B cell (primary cell): ENCODE data around the gene RCBTB2. TPM values are rescaled to one million over a fixed set of nuclear protein-coding genes. Genes with fewer than 3 reads are reported as not detected.

Experiments
- ATAC-seq: fragments of 200-7000 bp; cut with Tn5 transposase; one replicate; pipeline ENCODE4 v1.10.0; 2021; ENCODE audit warnings: low read depth, mild to moderate bottlenecking, moderate number of reproducible peaks, moderate library complexity
- CTCF ChIA-PET: fragments of 350-600 bp; sonication (Branson Sonifier 250); formaldehyde crosslinking; loops from one replicate; lab custom pipeline; 2021; ENCODE audit warnings: antibody characterized with exemption, inconsistent platforms; lab: Charles Lee
- POLR2A ChIA-PET: fragments of 350-600 bp; sonication (Branson Sonifier 250); formaldehyde crosslinking; loops from one replicate; lab custom pipeline; 2021; ENCODE audit warnings: antibody characterized with exemption; lab: Charles Lee
- DNase-seq: peaks from one replicate; pipeline ENCODE4 v3.0.0; 2013
- H2AFZ ChIP-seq: 2 replicates; pipeline ENCODE4 v1.6.1; 2012; ENCODE audit warnings: mild to moderate bottlenecking, low read depth, low read length; ENCODE audit not compliant: insufficient read depth, poor library complexity, severe bottlenecking
- H3K27ac ChIP-seq, 2 donors: 1 replicate in 1 of 2; 2 replicates in 1 of 2; pipeline ENCODE4 v1.5.1; 2012 to 2013; ENCODE audit warnings: low read length in 2 of 2, mild to moderate bottlenecking in 2 of 2, moderate library complexity in 1 of 2
- H3K27me3 ChIP-seq, 4 experiments: fragments of 200-600 bp in 1 of 4; sonication (generic) in 1 of 4; replicated peaks in 1 of 4; 1 replicate in 2 of 4; 2 replicates in 2 of 4; pipeline versions ENCODE4 v1.6.1 to v1.7.0; 2013 to 2016; ENCODE audit warnings: low read length in 3 of 4, mild to moderate bottlenecking in 2 of 4, mixed read lengths in 1 of 4, moderate library complexity in 1 of 4; ENCODE audit not compliant: insufficient read depth in 4 of 4, control insufficient read depth in 3 of 4; ENCODE audit errors: control extremely low read depth in 1 of 4
- H3K36me3 ChIP-seq, 2 experiments: replicated peaks in 1 of 2; 1 replicate in 1 of 2; 2 replicates in 1 of 2; pipeline versions ENCODE4 v1.6.1 to v1.7.1; 2013; ENCODE audit warnings: low read length in 1 of 2; ENCODE audit not compliant: insufficient read depth in 2 of 2, control insufficient read depth in 1 of 2; ENCODE audit errors: control extremely low read depth in 1 of 2, extremely low read depth in 1 of 2
- H3K4me1 ChIP-seq, 2 donors: fragments of 200-600 bp in 1 of 2; sonication (generic) in 1 of 2; 1 replicate in 1 of 2; 2 replicates in 1 of 2; pipeline versions ENCODE4 v1.5.1 to v1.6.1; 2013 to 2017; ENCODE audit warnings: low read length in 2 of 2; ENCODE audit not compliant: control insufficient read depth in 2 of 2, insufficient read depth in 2 of 2
- H3K4me2 ChIP-seq: replicated peaks from 2 replicates; pipeline ENCODE3; 2012; ENCODE audit warnings: mild to moderate bottlenecking, low read depth, low read length; ENCODE audit not compliant: poor library complexity, severe bottlenecking
- H3K4me3 ChIP-seq, 5 experiments: fragments of 200-600 bp in 1 of 5; sonication (generic) in 1 of 5; 1 replicate in 3 of 5; 2 replicates in 2 of 5; pipeline versions ENCODE4 v1.5.1 to v1.7.0; 2011 to 2016; ENCODE audit warnings: low read length in 4 of 5, mild to moderate bottlenecking in 4 of 5, low read depth in 2 of 5, control low read depth in 1 of 5, moderate library complexity in 1 of 5; ENCODE audit not compliant: insufficient read depth in 1 of 5; ENCODE audit errors: control extremely low read depth in 1 of 5, extremely low read depth in 1 of 5
- H3K79me2 ChIP-seq: fragments of 200-600 bp; sonication (generic); one replicate; pipeline ENCODE4 v1.6.0; 2016; ENCODE audit warnings: low read length; ENCODE audit not compliant: control insufficient read depth, insufficient read depth
- H3K9ac ChIP-seq: fragments of 200-600 bp; sonication (generic); 2 replicates; pipeline ENCODE4 v1.6.1; 2017; ENCODE audit warnings: mild to moderate bottlenecking, low read length, moderate library complexity
- H3K9me3 ChIP-seq, 3 donors: one replicate each; pipeline versions ENCODE4 v1.6.1 to v1.7.1; 2013; ENCODE audit warnings: low read length in 2 of 3; ENCODE audit not compliant: control insufficient read depth in 2 of 3, insufficient read depth in 1 of 3; ENCODE audit errors: control extremely low read depth in 1 of 3
- H4K20me1 ChIP-seq: 2 replicates; pipeline ENCODE4 v1.6.0; 2012; ENCODE audit warnings: mild to moderate bottlenecking, low read length; ENCODE audit not compliant: insufficient read depth, control insufficient read depth, poor library complexity, severe bottlenecking
- H3K27ac Mint-ChIP-seq: one replicate; pipeline ENCODE4 v1.8.0; 2021; ENCODE audit warnings: mixed read lengths
- H3K27me3 Mint-ChIP-seq: one replicate; pipeline ENCODE4 v1.8.0; 2021; ENCODE audit warnings: mixed read lengths
- H3K4me1 Mint-ChIP-seq: one replicate; pipeline ENCODE4 v1.8.0; 2021; ENCODE audit warnings: mixed read lengths
- H3K4me3 Mint-ChIP-seq: one replicate; pipeline ENCODE4 v1.8.0; 2021; ENCODE audit warnings: mixed read lengths
- H3K9me3 Mint-ChIP-seq: one replicate; pipeline ENCODE4 v1.8.0; 2022; ENCODE audit warnings: mixed read lengths; ENCODE audit not compliant: insufficient read depth
- EZH2 ChIP-seq: IDR thresholded peaks from 2 replicates; pipeline ENCODE4 v1.6.1; 2012; ENCODE audit warnings: borderline replicate concordance, low read depth, mild to moderate bottlenecking, moderate library complexity, low read length; ENCODE audit not compliant: insufficient read depth, poor library complexity, severe bottlenecking
- WGBS: methylation state at CpG from one replicate; pipeline ENCODE4 v1.1.5; 2013; ENCODE audit warnings: missing lambda C conversion rate; ENCODE audit not compliant: insufficient coverage; 5-methylcytosine and 5-hydroxymethylcytosine counted together
- intact Hi-C: fragments of 100-400 bp; cut with micrococcal nuclease; formaldehyde crosslinking; loops from one replicate; pipeline ENCODE4 v1.10.0; 2022
- polyA plus RNA-seq: library from polyadenylated mRNA; depleted of rRNA; stranded (reverse); fragments of >200 nt; gene quantifications from 2 replicates; pipeline ENCODE4 v1.2.3, GENCODE V29; 2012
- total RNA-seq, 2 donors: library from RNA; stranded (reverse); fragments of 120-200 nt in 1 of 2; gene quantifications; 1 replicate in 1 of 2; 2 replicates in 1 of 2; pipeline versions ENCODE4 v1.2.3 to v1.2.4, GENCODE V29; 2013 to 2022
- TF ChIP-seq, protein P1 (sequence below): fragments of 200-600 bp; IDR thresholded peaks from one replicate; pipeline ENCODE4 v1.8.0; 2022; ENCODE audit warnings: antibody characterized with exemption, mild to moderate bottlenecking

RCBTB2 gene
- total and polyA plus RNA-seq, 2 donors (not counting 1 experiment from before 2014, with no cell fraction given), result 1.4 to 2.7 TPM

GRCh38 chr13:48534911-48535501, 2.1 kb upstream of the RCBTB2 start:
- Histone ChIP-seq H3K4me2 (no peak overlapping the region), H3K36me3 (no peaks in the 10 kb centered on the region), H3K79me2 (no peaks in the 10 kb centered on the region), H3K27ac (no peak overlapping the region), H3K9ac (no peak overlapping the region), H3K27me3 (peaks cover 0 to 28% (median 18%) of the 10 kb centered on the region in 4 experiments), H3K9me3 (peaks cover 0 to 7% (median 5%) of the 10 kb centered on the region in 3 donors), H2AFZ (no peak overlapping the region), H3K4me1 (peaks cover 20 to 24% of the 10 kb centered on the region in 2 donors), H3K4me3 (no peak overlapping the region), H4K20me1 (no peaks in the 10 kb centered on the region)
- DNase-seq (no peak), ATAC-seq (no peak)
- peaks cover 26% of the 10 kb centered on the region for H3K4me1 Mint-ChIP-seq
- no peak for TF ChIP-seq EZH2
- TF ChIP-seq, protein P1, sequence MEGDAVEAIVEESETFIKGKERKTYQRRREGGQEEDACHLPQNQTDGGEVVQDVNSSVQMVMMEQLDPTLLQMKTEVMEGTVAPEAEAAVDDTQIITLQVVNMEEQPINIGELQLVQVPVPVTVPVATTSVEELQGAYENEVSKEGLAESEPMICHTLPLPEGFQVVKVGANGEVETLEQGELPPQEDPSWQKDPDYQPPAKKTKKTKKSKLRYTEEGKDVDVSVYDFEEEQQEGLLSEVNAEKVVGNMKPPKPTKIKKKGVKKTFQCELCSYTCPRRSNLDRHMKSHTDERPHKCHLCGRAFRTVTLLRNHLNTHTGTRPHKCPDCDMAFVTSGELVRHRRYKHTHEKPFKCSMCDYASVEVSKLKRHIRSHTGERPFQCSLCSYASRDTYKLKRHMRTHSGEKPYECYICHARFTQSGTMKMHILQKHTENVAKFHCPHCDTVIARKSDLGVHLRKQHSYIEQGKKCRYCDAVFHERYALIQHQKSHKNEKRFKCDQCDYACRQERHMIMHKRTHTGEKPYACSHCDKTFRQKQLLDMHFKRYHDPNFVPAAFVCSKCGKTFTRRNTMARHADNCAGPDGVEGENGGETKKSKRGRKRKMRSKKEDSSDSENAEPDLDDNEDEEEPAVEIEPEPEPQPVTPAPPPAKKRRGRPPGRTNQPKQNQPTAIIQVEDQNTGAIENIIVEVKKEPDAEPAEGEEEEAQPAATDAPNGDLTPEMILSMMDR, result no peak
- ChIA-PET CTCF (interaction anchor here (1.3 kb wide), 1 partner anchor 11 kb away, joined by 3 read pairs; no protein-coding TSS in a partner anchor), POLR2A (no interaction called here)
- no peak overlapping the region for H3K4me3 Mint-ChIP-seq
- no peak overlapping the region for H3K27ac Mint-ChIP-seq
- H3K27me3 Mint-ChIP-seq, result peaks cover 34% of the 10 kb centered on the region
- peaks cover 3% of the 10 kb centered on the region for H3K9me3 Mint-ChIP-seq
- 93% methylated on average over 4 of the region's 5 CpGs for WGBS
- intact Hi-C loops, result loop anchor here (5.0 kb wide), 2 partner anchors 442 to 498 kb away; partner anchors contain the start of genes FNDC3A and NUDT15

DNA sequence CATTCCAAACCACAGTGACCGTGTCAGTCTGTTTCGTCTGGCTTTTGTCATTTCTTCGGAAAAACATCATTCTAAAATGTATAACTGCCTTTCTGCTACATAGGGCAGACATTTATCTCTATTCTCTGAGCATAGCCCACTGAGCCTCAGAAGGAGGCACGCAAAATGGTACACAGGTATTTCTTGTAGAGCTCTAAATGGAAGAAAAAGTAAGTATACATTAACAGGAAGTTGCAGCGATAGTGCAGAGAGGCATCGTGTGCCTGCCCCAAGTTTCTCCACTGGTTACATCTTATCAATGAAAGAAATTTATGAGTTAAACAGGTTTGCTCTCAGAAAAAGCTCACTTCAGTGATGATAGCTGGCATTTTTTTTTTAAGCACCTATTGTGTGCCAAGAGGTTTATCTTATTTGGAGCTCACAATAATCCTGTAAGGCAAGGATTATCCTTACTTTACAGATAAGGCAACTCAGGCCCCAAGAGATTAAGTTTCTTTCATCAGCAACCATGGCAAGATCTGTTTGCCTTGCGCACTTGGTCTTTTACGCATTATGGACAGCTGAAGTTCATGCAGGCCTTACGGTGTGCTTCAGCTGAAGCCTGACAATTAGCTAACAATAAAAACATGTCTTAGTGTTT, 1.2 kb upstream of the RCBTB2 start:
- Mint-ChIP-seq H3K4me3 (peak overlapping the region; percentile 97), H3K27ac (no peak overlapping the region), H3K4me1 (peaks cover 26% of the 10 kb centered on the region), H3K9me3 (peaks cover 3% of the 10 kb centered on the region), H3K27me3 (peaks cover 30% of the 10 kb centered on the region)
- Histone ChIP-seq H3K27me3 (peaks cover 0 to 23% (median 17%) of the 10 kb centered on the region in 4 experiments), H3K4me2 (no peak overlapping the region), H3K9me3 (peaks cover 0 to 7% (median 5%) of the 10 kb centered on the region in 3 donors), H3K9ac (no peak overlapping the region), H2AFZ (no peak overlapping the region), H3K79me2 (no peaks in the 10 kb centered on the region), H3K36me3 (no peaks in the 10 kb centered on the region), H3K4me1 (peaks cover 20 to 24% of the 10 kb centered on the region in 2 donors), H3K27ac (no peak overlapping the region), H4K20me1 (no peaks in the 10 kb centered on the region), H3K4me3 (no peak overlapping the region)
- no peak for DNase-seq
- no peak for ATAC-seq
- intact Hi-C loops, result loop anchor here (5.0 kb wide), 2 partner anchors 443 to 497 kb away; partner anchors contain the start of genes FNDC3A and NUDT15
- POLR2A ChIA-PET, result no interaction called here
- CTCF ChIA-PET, result no interaction called here
- no peak for TF ChIP-seq EZH2
- TF ChIP-seq, protein P1, result no peak
- 95% methylated on average over 3 of the region's 9 CpGs for WGBS
